Erythroblast (primary cell): ENCODE data around the gene RXFP4.

Source experiments
- DNase-seq, 2 experiments: peaks; one replicate each; lab custom pipeline; 2025; lab: John Stamatoyannopoulos, UW
- GATA1 ChIP-seq: IDR thresholded peaks from 2 replicates; pipeline ENCODE4 v1.6.1; 2011; ENCODE audit warnings: low read depth, mild to moderate bottlenecking, control low read depth, low read length, moderate library complexity
- POLR2A ChIP-seq: IDR thresholded peaks from 2 replicates; pipeline ENCODE4 v1.6.1; 2011; ENCODE audit warnings: mild to moderate bottlenecking, low read length

RXFP4 gene

GRCh38 chr1:155934936-155935590 lies 6.4 kb upstream of the RXFP4 start:
- no peak for TF ChIP-seq GATA1
- TF ChIP-seq POLR2A, result no peak

GRCh38 chr1:155938220-155938627 lies 3.2 kb upstream of the RXFP4 start:
- DNase-seq, result peak; percentile 71 to 77
- TF ChIP-seq POLR2A (no peak), GATA1 (no peak)

More at GRCh38 chr1:155934936-155935590, 6.4 kb upstream of the RXFP4 start:
- peak in 1 of 2 experiments; percentile 51 for DNase-seq

GRCh38 chr1:155940482-155940992 lies 901 bp upstream of the RXFP4 start:
- TF ChIP-seq GATA1 (no peak), POLR2A (no peak)
- peak in 1 of 2 experiments; percentile 33 for DNase-seq

GRCh38 chr1:155941845-155942531 lies 550 bp downstream of the RXFP4 start:
- DNase-seq, result no peak
- TF ChIP-seq POLR2A, result no peak
- TF ChIP-seq GATA1, result no peak

- no peak for DNase-seq
- TF ChIP-seq POLR2A (no peak), GATA1 (no peak)
Measured at GRCh38 chr1:155942578-155943141, 1.2 kb downstream of the RXFP4 start.

- DNase-seq, result no peak
- TF ChIP-seq GATA1 (no peak), POLR2A (no peak)
Measured at GRCh38 chr1:155944444-155944799, 3.0 kb downstream of the RXFP4 start.

GRCh38 chr1:155946633-155947219 lies 5.3 kb downstream of the RXFP4 start:
- TF ChIP-seq GATA1 (no peak), POLR2A (no peak)
- DNase-seq, result no peak

GRCh38 chr1:155947292-155947691 lies 5.9 kb downstream of the RXFP4 start:
- DNase-seq, result no peak
- TF ChIP-seq POLR2A, result no peak
- no peak for TF ChIP-seq GATA1

GRCh38 chr1:155947741-155948140 lies 6.3 kb downstream of the RXFP4 start:
- TF ChIP-seq POLR2A, result no peak
- no peak for TF ChIP-seq GATA1
- no peak for DNase-seq

GRCh38 chr1:155950829-155951228 lies 9.4 kb downstream of the RXFP4 start:
- TF ChIP-seq GATA1 (no peak), POLR2A (no peak)
- DNase-seq, result no peak

- TF ChIP-seq GATA1 (no peak), POLR2A (no peak)
- no peak for DNase-seq
Measured at GRCh38 chr1:155951753-155952504, 10.5 kb downstream of the RXFP4 start.

- DNase-seq, result no peak
- TF ChIP-seq GATA1, result no peak
Measured at GRCh38 chr1:155952505-155952890, 11.1 kb downstream of the RXFP4 start.

GRCh38 chr1:155954645-155955044 lies 13.2 kb downstream of the RXFP4 start:
- TF ChIP-seq POLR2A (no peak), GATA1 (no peak)
- no peak for DNase-seq
